GM04504 (cell line): ENCODE data around the gene KIF3B.
"Not testable (repeated sequence)": the region's sequence is repeated elsewhere in the genome, so short reads cannot be mapped to it uniquely, and the experiment has no call there.

Source experiments
- DNase-seq: peaks from one replicate; pipeline ENCODE4 v3.0.0-alpha.2; 2012; ENCODE audit warnings: low read depth

The KIF3B gene

GRCh38 chr20:32277361-32278198 is at the start of gene KIF3B:
KIF3B (plus strand) TSS chr20:32277651; CDS start chr20:32309778, 32,127 bp downstream.
- DNase-seq = peak; percentile 73

DNA sequence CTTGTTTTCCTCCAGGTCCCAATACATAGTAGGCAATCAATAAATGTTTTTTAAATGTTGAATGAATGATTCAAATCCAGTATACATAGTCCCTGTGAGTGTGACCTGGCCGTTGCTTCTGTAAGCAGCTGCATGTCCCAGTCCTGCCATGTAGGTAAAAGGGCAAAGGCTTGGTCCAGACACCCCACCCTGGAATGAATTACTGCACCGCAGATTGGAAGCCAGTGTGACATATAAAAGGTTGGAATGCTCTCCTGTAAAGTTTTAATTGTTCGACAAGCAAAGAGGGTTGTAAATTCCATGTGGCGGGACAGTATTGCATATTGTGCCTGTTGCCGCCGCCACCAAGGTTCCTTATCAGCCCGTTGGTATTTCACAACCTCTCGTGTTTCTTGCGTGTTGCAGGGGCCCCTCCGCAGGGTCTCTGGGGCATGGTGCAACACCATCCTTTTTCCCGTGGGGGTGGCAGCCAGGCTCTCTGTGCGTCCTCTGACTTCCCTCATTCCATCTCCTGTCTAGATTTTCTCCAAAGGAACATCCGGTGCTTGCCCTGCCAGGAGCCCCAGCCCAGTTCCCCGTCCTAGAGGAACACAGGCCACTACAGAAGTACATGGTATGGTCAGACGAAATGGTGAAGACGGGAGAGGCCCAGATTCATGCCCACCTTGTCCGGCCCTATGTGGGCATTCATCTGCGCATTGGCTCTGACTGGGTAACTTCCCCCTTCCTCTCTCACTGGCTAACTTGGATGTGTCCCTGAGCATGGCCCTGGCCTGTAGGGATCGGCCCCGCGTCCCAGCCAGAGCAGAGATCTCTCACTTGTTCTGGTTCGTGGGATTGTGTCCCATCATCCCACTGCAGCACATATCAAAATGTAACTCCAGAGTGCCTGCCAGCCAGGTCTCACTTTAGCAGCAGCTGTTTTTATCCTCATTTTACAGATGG is 49.4 kb upstream of the KIF3B start:
- DNase-seq = no peak

DNA sequence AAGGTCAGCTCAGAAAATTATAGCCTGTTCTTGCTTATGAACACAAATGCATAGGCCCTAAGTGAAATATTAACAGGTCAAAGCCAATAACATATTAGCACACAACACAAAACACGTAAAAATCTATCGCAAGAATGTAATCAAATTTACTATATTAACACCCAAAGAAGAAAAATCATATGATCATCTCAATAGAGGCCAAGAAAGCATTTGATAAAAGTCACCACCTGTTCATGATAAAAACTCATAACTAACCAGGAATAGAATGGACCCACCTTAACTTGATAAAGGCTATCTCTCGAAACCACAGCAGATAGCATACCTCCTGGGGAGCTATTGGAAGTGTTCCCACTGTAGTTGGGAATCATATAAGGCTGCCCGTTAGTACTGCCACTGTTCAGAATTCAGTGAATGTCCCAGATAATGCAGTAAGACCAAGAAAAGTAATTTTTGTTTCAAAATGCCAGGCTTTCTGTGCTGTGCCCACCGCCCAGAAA is 48.2 kb upstream of the KIF3B start:
- DNase-seq = no peak

GRCh38 chr20:32230707-32231106 is 46.7 kb upstream of the KIF3B start:
- DNase-seq = no peak

GRCh38 chr20:32231245-32231644 is 46.2 kb upstream of the KIF3B start:
- DNase-seq = no peak

GRCh38 chr20:32231847-32232246 is 45.6 kb upstream of the KIF3B start:
- no peak for DNase-seq

DNA sequence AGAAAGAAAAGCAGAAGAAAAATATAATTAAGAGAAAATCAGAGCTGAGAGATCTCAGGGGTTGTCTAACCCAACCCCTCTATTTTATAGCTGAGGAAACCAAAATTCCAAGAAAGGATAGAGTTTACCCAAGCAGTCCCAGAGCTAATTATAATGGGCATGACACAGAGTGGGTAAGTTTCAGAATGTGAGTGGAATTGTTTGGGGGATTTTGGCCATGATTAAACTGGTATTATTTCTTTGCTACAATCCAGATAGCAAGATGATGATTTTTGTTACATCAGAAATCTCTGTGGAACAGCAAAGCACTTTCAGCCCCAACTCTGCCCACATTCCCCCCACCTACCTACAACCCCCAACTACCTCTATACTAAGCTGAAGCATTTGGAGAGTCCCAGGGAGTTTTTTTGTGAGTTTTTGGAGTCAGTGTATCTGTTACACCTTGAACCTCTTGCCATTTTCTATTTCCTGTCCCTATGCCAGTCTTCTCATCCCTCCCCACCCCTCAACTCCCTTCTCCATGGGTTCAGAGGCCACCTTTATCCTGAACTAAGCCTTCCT is 45.0 kb upstream of the KIF3B start:
- no peak for DNase-seq

DNA sequence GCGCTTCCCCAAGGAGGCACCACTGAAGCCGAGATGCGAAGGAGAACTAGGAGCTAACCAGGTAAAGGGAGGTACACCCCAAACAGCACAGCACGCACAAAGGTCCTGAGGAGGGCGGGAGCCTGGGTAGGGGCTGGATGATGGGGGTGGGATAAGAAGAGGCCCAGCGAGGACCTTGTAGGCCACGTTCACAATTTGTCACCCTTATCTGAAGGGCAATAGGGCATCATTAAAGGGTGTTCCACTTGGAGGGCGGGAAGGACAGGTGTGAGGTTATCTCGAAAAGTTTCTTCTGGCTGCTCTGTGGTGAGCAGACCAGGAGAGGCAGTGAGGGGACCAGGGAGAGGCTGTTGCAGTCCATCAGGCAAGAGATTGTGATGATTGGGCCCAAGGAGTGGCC is 44.2 kb upstream of the KIF3B start:
- DNase-seq = no peak

DNA sequence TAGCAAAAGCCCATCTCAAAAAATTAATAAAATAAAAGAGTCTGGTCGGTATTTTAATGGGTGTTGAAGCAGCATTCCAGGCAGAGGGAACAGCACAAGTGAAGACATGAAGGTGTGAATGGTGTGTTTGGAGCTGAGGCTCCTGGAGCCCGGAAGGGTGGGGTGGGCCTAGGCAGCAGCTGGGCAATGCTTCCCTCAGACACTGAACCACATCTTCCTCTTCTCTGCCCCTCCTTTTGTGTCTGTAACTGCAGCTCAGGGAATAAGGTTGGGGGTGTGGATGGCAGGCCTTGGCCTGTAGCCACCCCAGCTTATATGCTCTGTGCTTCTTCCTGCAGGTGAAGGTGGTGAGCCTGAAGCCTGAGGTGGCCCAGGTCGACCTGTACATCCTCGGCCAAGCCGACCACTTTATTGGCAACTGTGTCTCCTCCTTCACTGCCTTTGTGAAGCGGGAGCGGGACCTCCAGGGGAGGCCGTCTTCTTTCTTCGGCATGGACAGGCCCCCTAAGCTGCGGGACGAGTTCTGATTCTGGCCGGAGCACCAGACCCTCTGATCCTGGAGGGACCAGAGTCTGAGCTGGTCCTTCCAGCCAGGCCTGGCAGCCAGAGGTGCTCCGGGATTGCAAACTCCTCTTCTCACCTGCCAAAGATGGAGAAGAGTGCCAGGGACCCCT is 43.2 kb upstream of the KIF3B start:
- DNase-seq = no peak

DNA sequence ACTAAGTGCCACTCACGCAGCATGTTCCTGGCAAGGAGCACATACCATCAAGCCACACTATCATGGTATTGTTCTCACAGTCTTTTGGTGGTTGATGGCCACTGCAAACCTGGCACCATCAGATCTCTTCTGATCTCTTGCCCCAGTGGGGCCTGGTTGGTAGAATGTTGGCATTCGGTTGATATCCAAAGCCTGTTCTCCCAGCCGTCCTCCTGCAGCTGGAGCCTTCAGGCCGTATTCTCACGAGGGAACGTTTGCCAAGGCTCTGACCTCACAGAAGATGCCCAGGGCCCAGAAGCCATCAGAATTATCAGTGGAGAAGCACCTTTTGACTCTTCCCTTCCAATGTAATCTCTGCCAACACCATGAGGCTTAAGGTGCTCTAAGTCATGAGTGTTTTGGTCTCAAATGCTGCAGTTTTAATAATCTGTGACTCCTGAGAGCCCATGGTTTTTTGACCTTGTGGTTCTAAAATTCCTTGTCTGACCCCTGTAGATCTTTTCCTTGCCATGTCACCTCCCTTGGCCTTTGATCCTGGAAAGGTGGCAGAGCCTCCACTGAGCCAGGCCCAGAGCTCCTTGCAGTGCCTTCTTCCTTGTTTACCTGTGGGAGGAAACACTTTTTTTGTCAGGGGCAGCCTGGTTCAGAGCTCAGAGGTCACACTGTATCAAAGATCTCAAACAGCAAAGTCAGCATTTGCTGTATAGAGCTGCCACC is 42.0 kb upstream of the KIF3B start:
- DNase-seq = no peak

- DNase-seq = no peak
These were observed 41.4 kb upstream of the KIF3B start for GRCh38 chr20:32236048-32236533.

DNA sequence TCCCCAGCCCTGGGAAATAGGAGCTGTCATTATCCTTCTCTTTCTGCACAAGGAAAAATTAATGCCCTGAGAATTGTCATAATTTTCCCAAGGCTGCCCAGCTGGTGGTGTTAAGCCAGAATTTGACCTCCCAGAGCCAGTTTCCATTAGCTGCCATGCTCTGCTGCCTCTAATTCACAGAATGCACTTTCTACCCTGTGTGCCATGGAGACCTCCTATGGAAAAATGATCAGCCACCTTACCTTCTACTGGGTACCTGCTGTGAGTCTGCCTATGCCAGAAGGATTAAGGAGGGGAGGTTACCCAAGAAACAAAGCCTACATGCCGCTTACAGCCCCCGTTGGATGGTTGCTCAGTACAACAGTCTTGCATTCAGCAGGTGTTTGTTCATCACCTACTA is 40.6 kb upstream of the KIF3B start:
- no peak for DNase-seq

GRCh38 chr20:32237419-32237818 is 40.0 kb upstream of the KIF3B start:
- no peak for DNase-seq

GRCh38 chr20:32238483-32239425 is 38.7 kb upstream of the KIF3B start:
- DNase-seq = no peak

DNA sequence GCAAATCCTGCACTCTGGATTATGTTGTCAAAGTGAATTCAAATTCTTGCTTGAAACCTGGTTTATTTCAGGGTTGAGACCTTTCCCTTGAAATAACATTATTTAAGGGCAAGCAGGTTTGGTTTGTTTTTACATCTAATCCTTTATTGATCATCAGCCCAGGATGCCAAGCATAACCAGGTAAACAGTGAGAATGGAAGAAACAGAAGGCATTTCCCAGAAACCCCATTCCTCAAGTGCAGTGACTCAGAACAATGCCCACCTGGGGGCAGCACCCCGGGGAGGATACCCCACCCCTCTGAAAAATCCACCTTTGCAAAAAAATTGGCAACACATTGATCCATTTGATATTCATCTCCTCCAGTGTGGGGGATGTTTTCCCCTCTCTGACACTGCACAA is 37.2 kb upstream of the KIF3B start:
- no peak for DNase-seq

DNA sequence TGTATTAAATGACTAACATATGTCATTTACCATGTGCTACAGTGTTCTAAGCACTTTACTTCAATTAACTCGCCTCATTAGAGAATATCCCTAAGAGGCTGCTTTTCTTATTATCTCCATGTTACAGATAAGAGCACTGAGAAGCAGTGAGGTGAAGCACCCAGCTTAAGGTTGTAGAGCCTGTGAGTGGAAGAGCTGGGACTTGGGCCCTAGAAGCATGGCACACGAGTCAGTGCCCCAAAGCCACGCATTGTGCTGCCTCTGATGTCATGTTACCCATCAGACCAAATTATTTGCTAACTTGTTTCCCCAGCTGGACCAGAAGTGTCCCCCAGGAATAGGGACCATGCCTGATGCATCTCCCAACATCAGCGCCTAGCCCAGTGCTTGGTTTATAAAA is 35.6 kb upstream of the KIF3B start:
- no peak for DNase-seq

DNA sequence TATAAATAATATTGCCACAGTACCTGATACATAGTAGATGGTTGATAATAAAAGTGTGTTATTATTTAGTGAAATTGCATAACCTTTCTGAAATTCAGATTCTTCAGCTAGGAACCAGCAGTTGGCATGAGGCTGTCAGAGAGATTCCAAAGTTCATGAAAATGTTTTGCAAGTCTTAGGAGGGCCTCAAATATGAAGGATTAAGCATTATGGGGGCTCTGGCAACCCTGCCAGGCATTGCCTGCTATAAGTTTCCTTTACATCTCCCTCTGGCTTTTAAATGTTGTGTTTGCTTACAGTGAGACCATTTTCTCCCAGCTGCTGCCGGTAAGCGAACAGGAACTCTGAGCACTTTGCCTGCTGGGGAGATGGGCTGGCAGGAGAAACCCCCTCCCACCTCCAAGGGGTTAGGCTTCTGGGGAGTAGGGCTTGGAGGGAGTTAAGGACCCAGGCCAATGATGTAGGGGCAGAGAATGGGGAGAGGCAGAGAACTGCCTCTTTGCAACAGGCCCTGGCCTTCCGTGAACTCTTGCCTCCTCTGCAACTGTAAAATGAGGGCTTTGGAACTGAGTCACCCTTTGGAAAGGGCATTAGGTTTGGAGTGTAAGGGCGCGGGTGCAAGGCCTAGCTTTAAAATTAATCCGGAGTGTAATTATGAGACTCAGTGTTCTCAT is 33.2 kb upstream of the KIF3B start:
- DNase-seq = no peak

- no peak for DNase-seq
These were observed 32.5 kb upstream of the KIF3B start for GRCh38 chr20:32244959-32245358.

GRCh38 chr20:32246208-32246607 is 31.2 kb upstream of the KIF3B start:
- DNase-seq = not testable (repeated sequence)
